GM12878 (cell line): Measurements from ENCODE around the gene TMC8. TPM values are rescaled to one million over a fixed set of nuclear protein-coding genes. Genes with fewer than 3 reads are reported as not detected.
A peak's percentile ranks its signal among the peaks of the same experiment; 100 is the strongest.

Experiments used
- ATAC-seq: fragments of 200-7000 bp; cut with Tn5 transposase; 3 replicates; pipeline ENCODE4 v1.9.1; 2020; ENCODE audit warnings: mild to moderate bottlenecking, moderate library complexity
- BruUV-seq: library from RNA; stranded (reverse); fragments of 400-500 nt; replicated peaks from 2 replicates; lab custom pipeline; 2021; lab: Mats Ljungman, UMichigan
- CTCF ChIA-PET: fragments of 300-600 bp; sonication (Branson Sonifier 250); formaldehyde crosslinking; extraction: SDS; loops from one replicate; lab custom pipeline; 2021; ENCODE audit warnings: inconsistent platforms; lab: Yijun Ruan, JAX
- POLR2A ChIA-PET: fragments of 350-600 bp; formaldehyde crosslinking; extraction: SDS; loops from one replicate; lab custom pipeline; 2021; ENCODE audit warnings: inconsistent platforms; lab: Charles Lee
- RAD21 ChIA-PET: fragments of 300-600 bp; sonication (Branson Sonifier 250); formaldehyde crosslinking; loops from one replicate; lab custom pipeline; 2023; ENCODE audit warnings: antibody characterized with exemption; ENCODE audit not compliant: unreplicated experiment; lab: Charles Lee
- SMC1A ChIA-PET: fragments of 300-600 bp; sonication (Branson Sonifier 250); formaldehyde crosslinking; loops from one replicate; lab custom pipeline; 2023; ENCODE audit not compliant: unreplicated experiment, uncharacterized antibody; lab: Charles Lee
- DNase-seq: peaks from one replicate; pipeline ENCODE4 v3.0.0-alpha.2; 2011; ENCODE audit warnings: low read depth, low spot score
- FAIRE-seq: peaks from 3 replicates; lab custom pipeline; 2011; peaks lifted over from hg19 to GRCh38; lab: Jason Lieb, UNC
- H2AFZ ChIP-seq: 2 replicates; pipeline ENCODE4 v1.6.0; 2011; ENCODE audit warnings: low read depth, low read length, control low read depth; ENCODE audit not compliant: control insufficient read depth
- H3K27ac ChIP-seq: 2 replicates; pipeline ENCODE4 v1.5.1; 2011; ENCODE audit warnings: control low read depth; ENCODE audit not compliant: control insufficient read depth, insufficient read depth
- H3K27me3 ChIP-seq, 2 experiments: replicated peaks in 1 of 2; 2 replicates each; pipeline versions ENCODE4 v1.6.0 to v1.6.1; 2011; ENCODE audit warnings: low read length in 1 of 2; ENCODE audit not compliant: control insufficient read depth in 2 of 2, insufficient read depth in 2 of 2
- H3K36me3 ChIP-seq, 2 experiments: 2 replicates each; pipeline ENCODE4 v1.5.1; 2011; ENCODE audit warnings: low read length in 1 of 2; ENCODE audit not compliant: control insufficient read depth in 2 of 2, insufficient read depth in 2 of 2
- H3K4me1 ChIP-seq: 2 replicates; pipeline ENCODE4 v1.6.1; 2011; ENCODE audit warnings: mild to moderate bottlenecking, low read length, moderate library complexity, mixed read lengths; ENCODE audit not compliant: control insufficient read depth, insufficient read depth
- H3K4me2 ChIP-seq: 2 replicates; pipeline ENCODE4 v1.6.0; 2011; ENCODE audit warnings: control low read depth; ENCODE audit not compliant: control insufficient read depth, insufficient read depth
- H3K4me3 ChIP-seq: fragments of 200-600 bp; sonication (generic); 2 replicates; pipeline ENCODE4 v1.5.1; 2016
- H3K79me2 ChIP-seq: 2 replicates; pipeline ENCODE4 v1.6.0; 2011; ENCODE audit warnings: low read length; ENCODE audit not compliant: control insufficient read depth, insufficient read depth
- H3K9ac ChIP-seq: 2 replicates; pipeline ENCODE4 v1.8.0; 2011; ENCODE audit warnings: low read length, control low read depth, mixed read lengths; ENCODE audit not compliant: control insufficient read depth, insufficient read depth
- H3K9me3 ChIP-seq: replicated peaks from 3 replicates; pipeline ENCODE4 v1.5.1; 2011; ENCODE audit warnings: mild to moderate bottlenecking, low read length; ENCODE audit not compliant: control insufficient read depth, insufficient read depth
- H4K20me1 ChIP-seq: 2 replicates; pipeline ENCODE4 v1.6.0; 2011; ENCODE audit not compliant: control insufficient read depth, insufficient read depth
- EP300 ChIP-seq, 2 experiments: fragments of 150-350 bp in 1 of 2; IDR thresholded peaks; 2 replicates each; pipeline ENCODE4 v1.6.1; 2011 to 2012; ENCODE audit warnings: low read depth in 2 of 2, low read length in 2 of 2, borderline replicate concordance in 1 of 2, improper control_type of control experiment in 1 of 2, inconsistent platforms in 1 of 2; ENCODE audit not compliant: control insufficient read depth in 1 of 2
- SKIL ChIP-seq: fragments of 450-650 bp; IDR thresholded peaks from 2 replicates; pipeline ENCODE4 v1.6.1; 2017; ENCODE audit warnings: mild to moderate bottlenecking, low read depth, inconsistent platforms; ENCODE audit not compliant: poor library complexity, severe bottlenecking
- WGBS: methylation state at CpG from one replicate; pipeline ENCODE4 v1.1.6; 2016; ENCODE audit warnings: low lambda C conversion rate; ENCODE audit not compliant: insufficient replicate concordance, insufficient coverage; ENCODE audit errors: missing lambda C conversion rate; 5-methylcytosine and 5-hydroxymethylcytosine counted together
- in situ Hi-C: fragments of 300-500 bp; cut with MboI; formaldehyde crosslinking; loops from 9 replicates; pipeline ENCODE4 v1.14.3; 2018; ENCODE audit warnings: mixed read lengths
- intact Hi-C: fragments of 100-400 bp; cut with micrococcal nuclease; formaldehyde crosslinking; loops from one replicate; pipeline ENCODE4 v1.14.2; 2022; ENCODE audit not compliant: unreplicated experiment
- polyA plus RNA-seq, 11 experiments: library from polyadenylated mRNA; depleted of rRNA in 4 of 11; unstranded in 6 of 11; stranded (reverse) in 5 of 11; fragments of >200 nt; fragmentation: Nextera tagmentation in 4 of 11; fragmentation: Illumina TruSeq in 1 of 11; extraction: Ambion mirVana in 4 of 11; extraction: Trizol in 1 of 11; gene quantifications; 1 replicate in 1 of 11; 2 replicates in 10 of 11; pipeline versions ENCODE4 v1.2.1 to v1.2.3, GENCODE V29; 2011 to 2016; ENCODE audit warnings: inconsistent platforms in 2 of 11, missing spikeins in 2 of 11, low read depth in 1 of 11
- total RNA-seq, 4 experiments: library from RNA; depleted of rRNA in 3 of 4; stranded (reverse); fragments of >200 nt in 3 of 4; fragmentation: Illumina TruSeq in 1 of 4; extraction: Trizol in 1 of 4; gene quantifications; 2 replicates each; pipeline versions ENCODE4 v1.2.1 to v1.2.3, GENCODE V29; 2013 to 2021
- TF ChIP-seq, protein P1 (sequence below): IDR thresholded peaks from 2 replicates; pipeline ENCODE4 v1.6.1; 2011; ENCODE audit warnings: mild to moderate bottlenecking, low read depth, low read length, moderate library complexity; ENCODE audit not compliant: insufficient replicate concordance
- TF ChIP-seq, protein P2 (sequence below): fragments of 450-650 bp; IDR thresholded peaks from 2 replicates; pipeline ENCODE4 v1.6.1; 2016; ENCODE audit warnings: mild to moderate bottlenecking

TMC8 gene
- total and polyA plus RNA-seq, 10 of the 15 experiments (the other 5 are each of a cell fraction or from before 2014, with no cell fraction given): 2.7 to 128 (median 40.0) TPM

GRCh38 chr17:78126895-78127238 lies 3.7 kb upstream of the TMC8 start:
- H3K9me3 ChIP-seq: no peaks in the 10 kb centered on the region
- ChIA-PET RAD21 (interaction anchor here (0.9 to 3.9 kb wide), 9 partner anchors 8 to 107 kb away, joined by 4 to 29 read pairs (median 12); no protein-coding TSS in a partner anchor), POLR2A (interaction anchor here (0.9 to 8.0 kb wide), 7 partner anchors 13 to 108 kb away, joined by 3 to 85 read pairs (median 8); partner anchors contain the start of genes AFMID, SYNGR2 and TK1), CTCF (interaction anchor here (0.6 to 12.7 kb wide), 7 partner anchors 10 to 108 kb away, joined by 3 to 100 read pairs (median 5); no protein-coding TSS in a partner anchor), SMC1A (interaction anchor here (0.6 to 2.9 kb wide), 4 partner anchors 21 to 88 kb away, joined by 3 to 6 read pairs (median 3); no protein-coding TSS in a partner anchor)
- peaks cover 98% of the 10 kb centered on the region for H3K79me2 ChIP-seq
- H3K4me3 ChIP-seq: peak overlapping the region; percentile 94
- intact Hi-C loops: no loop called here
- peaks cover 66% of the 10 kb centered on the region for H3K4me1 ChIP-seq
- no peak for DNase-seq
- TF ChIP-seq, protein P1, sequence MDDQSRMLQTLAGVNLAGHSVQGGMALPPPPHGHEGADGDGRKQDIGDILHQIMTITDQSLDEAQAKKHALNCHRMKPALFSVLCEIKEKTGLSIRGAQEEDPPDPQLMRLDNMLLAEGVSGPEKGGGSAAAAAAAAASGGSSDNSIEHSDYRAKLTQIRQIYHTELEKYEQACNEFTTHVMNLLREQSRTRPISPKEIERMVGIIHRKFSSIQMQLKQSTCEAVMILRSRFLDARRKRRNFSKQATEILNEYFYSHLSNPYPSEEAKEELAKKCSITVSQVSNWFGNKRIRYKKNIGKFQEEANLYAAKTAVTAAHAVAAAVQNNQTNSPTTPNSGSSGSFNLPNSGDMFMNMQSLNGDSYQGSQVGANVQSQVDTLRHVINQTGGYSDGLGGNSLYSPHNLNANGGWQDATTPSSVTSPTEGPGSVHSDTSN: peak; percentile 40
- TF ChIP-seq, protein P2, sequence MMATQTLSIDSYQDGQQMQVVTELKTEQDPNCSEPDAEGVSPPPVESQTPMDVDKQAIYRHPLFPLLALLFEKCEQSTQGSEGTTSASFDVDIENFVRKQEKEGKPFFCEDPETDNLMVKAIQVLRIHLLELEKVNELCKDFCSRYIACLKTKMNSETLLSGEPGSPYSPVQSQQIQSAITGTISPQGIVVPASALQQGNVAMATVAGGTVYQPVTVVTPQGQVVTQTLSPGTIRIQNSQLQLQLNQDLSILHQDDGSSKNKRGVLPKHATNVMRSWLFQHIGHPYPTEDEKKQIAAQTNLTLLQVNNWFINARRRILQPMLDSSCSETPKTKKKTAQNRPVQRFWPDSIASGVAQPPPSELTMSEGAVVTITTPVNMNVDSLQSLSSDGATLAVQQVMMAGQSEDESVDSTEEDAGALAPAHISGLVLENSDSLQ: peak; percentile 58; the same call in 1 of the 2 replicates
- TF ChIP-seq SKIL (no peak), EP300 (IDR thresholded peaks at IDR 0.05; ENCODE audit: borderline replicate concordance in 1 of 2, control insufficient read depth in 1 of 2, low read depth in 2 of 2, low read length in 2 of 2) (no peak)
- no peak overlapping the region for H2AFZ ChIP-seq
- H3K27ac ChIP-seq: peak overlapping the region; percentile 95
- peak overlapping the region; percentile 93 for H3K9ac ChIP-seq
- in situ Hi-C loops: no loop called here
- no peak for FAIRE-seq
- no peaks in the 10 kb centered on the region for H4K20me1 ChIP-seq
- H3K36me3 ChIP-seq: peaks cover 7 to 10% of the 10 kb centered on the region in 2 experiments
- BruUV-seq: no TSS peak
- no peaks in the 10 kb centered on the region for H3K27me3 ChIP-seq
- WGBS: 0% methylated on average over 6 of the region's 6 CpGs
- no peak for ATAC-seq
- H3K4me2 ChIP-seq: peak overlapping the region; percentile 100
